ENCODE measurements around the gene SLC49A3. TPM values are rescaled to one million over a fixed set of nuclear protein-coding genes. Genes with fewer than 3 reads are reported as not detected.

Gene SLC49A3
- total RNA-seq, 1 experiment from 2014 or later, result 6.9 TPM

DNA sequence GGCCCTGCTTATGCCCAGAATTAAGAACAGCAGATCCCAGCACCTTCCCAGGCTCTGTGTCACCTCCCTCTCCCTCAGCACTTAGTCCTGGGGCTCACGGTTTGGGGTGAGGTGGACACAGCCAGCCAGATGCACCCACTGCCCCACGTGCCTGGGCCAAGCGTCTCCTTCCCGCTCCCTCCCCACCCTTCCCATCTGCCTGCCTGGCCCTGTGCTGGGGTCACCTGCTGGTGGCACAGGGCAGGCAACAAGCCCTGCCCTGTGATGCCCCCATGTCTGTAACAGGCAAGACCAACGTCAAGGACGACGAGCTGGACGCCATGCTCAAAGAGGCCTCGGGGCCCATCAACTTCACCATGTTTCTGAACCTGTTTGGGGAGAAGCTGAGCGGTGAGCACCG lies 9.3 kb downstream of the SLC49A3 start:
- no peak overlapping the region for H2BK15ac ChIP-seq (ENCODE audit: low read depth, low read length)
- no peak overlapping the region for H2BK12ac ChIP-seq (ENCODE audit: insufficient read length, low read depth, low read length)
- H3K9ac ChIP-seq (ENCODE audit: extremely low read depth, insufficient read length, low read length), result no peak overlapping the region
- no peak overlapping the region for H4K5ac ChIP-seq (ENCODE audit: insufficient read length, low read depth, low read length)
- no peak overlapping the region for H3K23ac ChIP-seq (ENCODE audit: insufficient read length, low read depth, low read length)
- peak overlapping the region in 1 of 2 experiments; percentile 60; a peak in 2 of 5 replicates for H3K4me3 Mint-ChIP-seq
- no peaks in the 10 kb centered on the region for H3K9me3 Mint-ChIP-seq
- no peak overlapping the region for H2AK5ac ChIP-seq (ENCODE audit: insufficient read length, low read length)
- H4K91ac ChIP-seq (ENCODE audit: insufficient read length, low read depth, low read length), result no peak overlapping the region
- H2AFZ ChIP-seq (ENCODE audit: low read length), result no peak overlapping the region
- no peak overlapping the region for H3K4me2 ChIP-seq (ENCODE audit: insufficient read depth, insufficient read length, low read length)
- no peak overlapping the region for H2BK5ac ChIP-seq (ENCODE audit: insufficient read length, low read length)
- H4K20me1 ChIP-seq (ENCODE audit: control insufficient read depth, insufficient read depth, insufficient read length), result no peaks in the 10 kb centered on the region
- H3K4me1 Mint-ChIP-seq, result peaks cover 2 to 20% of the 10 kb centered on the region in 2 experiments
- no peak overlapping the region for H2BK120ac ChIP-seq (ENCODE audit: low read depth, low read length, poor library complexity, severe bottlenecking)
- no peak overlapping the region for H3K18ac ChIP-seq (ENCODE audit: insufficient read length, low read depth, low read length)
- no peak overlapping the region for H2BK20ac ChIP-seq (ENCODE audit: low read depth, low read length, poor library complexity, severe bottlenecking)
- H4K8ac ChIP-seq (replicated peaks; ENCODE audit: insufficient read length, low read depth, low read length), result no peak overlapping the region
- no peaks in the 10 kb centered on the region for H3K9me3 ChIP-seq (ENCODE audit: control insufficient read depth, low read depth, low read length)
- H3K27me3 ChIP-seq (ENCODE audit: insufficient read depth, low read length), result no peaks in the 10 kb centered on the region
- no peak overlapping the region for H3K27ac Mint-ChIP-seq
- no peaks in the 10 kb centered on the region; a peak in 2 of 7 replicates for H3K36me3 Mint-ChIP-seq (ENCODE audit: insufficient read depth in 1 of 3, low read depth in 3 of 3)
- no peak overlapping the region for H3T11ph ChIP-seq (ENCODE audit: low read length)
- H3K4ac ChIP-seq (ENCODE audit: low read depth, low read length), result no peak overlapping the region
- H3K79me2 ChIP-seq (ENCODE audit: insufficient read depth, low read length), result no peaks in the 10 kb centered on the region
- WGBS (ENCODE audit: extremely low coverage, insufficient read length, low lambda C conversion rate), result no CpG with 5 or more reads among the region's 11 CpGs
- no peak overlapping the region for H3K27ac ChIP-seq (ENCODE audit: insufficient read length, low read depth, low read length)
- H3K14ac ChIP-seq (ENCODE audit: insufficient read depth, low read length), result no peak overlapping the region
- H3K23me2 ChIP-seq (ENCODE audit: insufficient read length, low read depth, low read length, poor library complexity, severe bottlenecking), result peaks cover 11% of the 10 kb centered on the region
- TF ChIP-seq, protein P1, sequence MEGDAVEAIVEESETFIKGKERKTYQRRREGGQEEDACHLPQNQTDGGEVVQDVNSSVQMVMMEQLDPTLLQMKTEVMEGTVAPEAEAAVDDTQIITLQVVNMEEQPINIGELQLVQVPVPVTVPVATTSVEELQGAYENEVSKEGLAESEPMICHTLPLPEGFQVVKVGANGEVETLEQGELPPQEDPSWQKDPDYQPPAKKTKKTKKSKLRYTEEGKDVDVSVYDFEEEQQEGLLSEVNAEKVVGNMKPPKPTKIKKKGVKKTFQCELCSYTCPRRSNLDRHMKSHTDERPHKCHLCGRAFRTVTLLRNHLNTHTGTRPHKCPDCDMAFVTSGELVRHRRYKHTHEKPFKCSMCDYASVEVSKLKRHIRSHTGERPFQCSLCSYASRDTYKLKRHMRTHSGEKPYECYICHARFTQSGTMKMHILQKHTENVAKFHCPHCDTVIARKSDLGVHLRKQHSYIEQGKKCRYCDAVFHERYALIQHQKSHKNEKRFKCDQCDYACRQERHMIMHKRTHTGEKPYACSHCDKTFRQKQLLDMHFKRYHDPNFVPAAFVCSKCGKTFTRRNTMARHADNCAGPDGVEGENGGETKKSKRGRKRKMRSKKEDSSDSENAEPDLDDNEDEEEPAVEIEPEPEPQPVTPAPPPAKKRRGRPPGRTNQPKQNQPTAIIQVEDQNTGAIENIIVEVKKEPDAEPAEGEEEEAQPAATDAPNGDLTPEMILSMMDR (conservative IDR thresholded peaks at IDR 0.05), result no peak
- H3K56ac ChIP-seq (ENCODE audit: insufficient read length, low read depth, low read length), result no peak overlapping the region
- H3K4me1 ChIP-seq (ENCODE audit: insufficient read depth, low read length), result no peaks in the 10 kb centered on the region
- no peak for DNase-seq
- peaks cover 11% of the 10 kb centered on the region for H3K27me3 Mint-ChIP-seq (ENCODE audit: low read depth)
- H3K79me1 ChIP-seq (ENCODE audit: insufficient read depth, low read depth, low read length, poor library complexity, severe bottlenecking), result no peaks in the 10 kb centered on the region
